ENCODE results near the gene YAF2. TPM values are rescaled to one million over a fixed set of nuclear protein-coding genes. Genes with fewer than 3 reads are reported as not detected.

The YAF2 gene, protein sequence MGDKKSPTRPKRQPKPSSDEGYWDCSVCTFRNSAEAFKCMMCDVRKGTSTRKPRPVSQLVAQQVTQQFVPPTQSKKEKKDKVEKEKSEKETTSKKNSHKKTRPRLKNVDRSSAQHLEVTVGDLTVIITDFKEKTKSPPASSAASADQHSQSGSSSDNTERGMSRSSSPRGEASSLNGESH
- total RNA-seq, result 10 to 100 TPM; 17.6 to 27.0 TPM

DNA sequence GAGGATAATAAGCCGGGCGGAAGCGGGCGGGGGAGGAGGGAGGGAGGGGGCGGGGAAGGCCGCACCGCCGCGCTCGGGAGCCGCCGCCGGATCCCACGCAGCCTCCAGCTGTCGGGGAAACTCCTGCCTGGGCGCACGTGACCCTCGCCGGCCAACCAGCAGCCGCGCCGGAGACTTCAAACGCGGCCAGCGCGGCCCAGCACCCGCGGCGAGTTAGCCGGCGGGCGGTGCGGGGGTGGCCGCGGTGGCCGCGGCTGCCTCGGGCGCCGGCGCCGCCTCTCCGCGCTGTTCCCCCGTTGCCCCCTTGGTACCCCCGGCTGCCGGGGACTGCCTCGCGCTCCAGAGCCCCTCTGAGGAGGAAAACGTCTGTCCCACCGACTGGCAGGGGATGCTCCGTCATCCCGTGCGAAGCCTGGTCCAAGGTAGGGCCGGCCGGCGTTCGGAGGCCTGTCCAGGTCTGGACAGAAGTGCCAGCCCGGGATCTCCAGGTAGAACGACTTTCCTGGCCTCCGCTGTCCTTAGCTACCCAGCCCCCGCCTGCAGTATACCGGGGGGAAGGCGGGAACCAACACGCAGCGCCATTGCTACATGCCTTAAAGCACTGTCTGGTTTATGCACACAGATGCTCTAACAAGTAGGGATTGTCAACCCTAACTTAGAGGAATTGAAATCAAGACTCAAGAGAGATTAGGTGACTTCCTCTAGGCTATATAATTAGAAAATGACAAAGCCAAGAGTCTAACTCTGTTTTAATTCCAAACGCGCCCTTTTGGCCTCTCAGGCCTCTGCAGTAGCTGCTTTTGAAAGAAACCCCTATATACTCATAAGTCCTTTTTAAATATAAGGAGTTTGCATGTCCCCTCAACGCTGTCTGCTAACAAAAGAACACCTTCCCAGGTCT is at the start of gene YAF2:
TSS of gene YAF2 (minus strand) at position 9 of the 901 bp plus-strand sequence. CDS start 68 bp downstream, outside the sequence.
- intact Hi-C loops (cut with DNase I), result no loop called here
- TF ChIP-seq POLR2A (IDR thresholded peaks at IDR 0.05), result peak in 1 of 3 donors; percentile 39
- TF ChIP-seq, protein P1, sequence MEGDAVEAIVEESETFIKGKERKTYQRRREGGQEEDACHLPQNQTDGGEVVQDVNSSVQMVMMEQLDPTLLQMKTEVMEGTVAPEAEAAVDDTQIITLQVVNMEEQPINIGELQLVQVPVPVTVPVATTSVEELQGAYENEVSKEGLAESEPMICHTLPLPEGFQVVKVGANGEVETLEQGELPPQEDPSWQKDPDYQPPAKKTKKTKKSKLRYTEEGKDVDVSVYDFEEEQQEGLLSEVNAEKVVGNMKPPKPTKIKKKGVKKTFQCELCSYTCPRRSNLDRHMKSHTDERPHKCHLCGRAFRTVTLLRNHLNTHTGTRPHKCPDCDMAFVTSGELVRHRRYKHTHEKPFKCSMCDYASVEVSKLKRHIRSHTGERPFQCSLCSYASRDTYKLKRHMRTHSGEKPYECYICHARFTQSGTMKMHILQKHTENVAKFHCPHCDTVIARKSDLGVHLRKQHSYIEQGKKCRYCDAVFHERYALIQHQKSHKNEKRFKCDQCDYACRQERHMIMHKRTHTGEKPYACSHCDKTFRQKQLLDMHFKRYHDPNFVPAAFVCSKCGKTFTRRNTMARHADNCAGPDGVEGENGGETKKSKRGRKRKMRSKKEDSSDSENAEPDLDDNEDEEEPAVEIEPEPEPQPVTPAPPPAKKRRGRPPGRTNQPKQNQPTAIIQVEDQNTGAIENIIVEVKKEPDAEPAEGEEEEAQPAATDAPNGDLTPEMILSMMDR (IDR thresholded peaks at IDR 0.05), result no peak
- WGBS, 2 donors, result 3 to 8% methylated on average over 25 to 67 of the region's 69 CpGs
- no peaks in the 10 kb centered on the region for H3K27me3 ChIP-seq
- ATAC-seq, result peak; percentile 94
- H3K4me1 ChIP-seq, result peaks cover 36% of the 10 kb centered on the region
- no peaks in the 10 kb centered on the region for H3K36me3 ChIP-seq (replicated peaks in 1 of 2; ENCODE audit: insufficient read depth in 1 of 2, low read depth in 2 of 2)
- peak; percentile 87 to 94 (median 90) for DNase-seq
- peak within 1 kb of the TSS; percentile 58 to 70 for H3K4me3 ChIP-seq
- H3K27ac ChIP-seq, result peak within 1 kb of the TSS; percentile 86 to 97 (median 92)
- H3K9me3 ChIP-seq, result no peaks in the 10 kb centered on the region

DNA sequence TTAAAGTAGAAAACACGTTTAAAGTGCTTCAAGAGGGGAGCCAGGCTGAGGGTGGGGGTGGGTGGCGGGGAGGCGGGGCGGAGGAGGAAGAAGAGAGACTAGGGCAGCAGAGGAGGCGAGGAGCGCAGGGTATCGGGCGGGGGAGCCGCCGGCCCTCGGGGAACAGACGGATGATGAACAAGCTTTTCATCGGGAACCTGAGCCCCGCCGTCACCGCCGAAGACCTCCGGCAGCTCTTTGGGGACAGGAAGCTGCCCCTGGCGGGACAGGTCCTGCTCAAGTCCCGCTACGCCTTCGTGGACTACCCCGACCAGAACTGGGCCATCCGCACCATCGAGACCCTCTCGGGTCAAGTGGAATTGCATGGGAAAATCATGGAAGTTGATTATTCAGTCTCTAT is 48.7 kb upstream of the YAF2 start:
- no peak overlapping the region for H3K27ac ChIP-seq
- no peaks in the 10 kb centered on the region for H3K27me3 ChIP-seq
- H3K4me3 ChIP-seq, result no peak overlapping the region
- no peaks in the 10 kb centered on the region for H3K9me3 ChIP-seq
- DNase-seq (no peak), ATAC-seq (no peak)
- H3K4me1 ChIP-seq, result peaks cover under 1% of the 10 kb centered on the region
- no peaks in the 10 kb centered on the region for H3K36me3 ChIP-seq (replicated peaks in 1 of 2; ENCODE audit: insufficient read depth in 1 of 2, low read depth in 2 of 2)
- TF ChIP-seq, protein P1 (IDR thresholded peaks at IDR 0.05), result no peak
- TF ChIP-seq POLR2A (IDR thresholded peaks at IDR 0.05), result no peak
- intact Hi-C loops (cut with DNase I), result no loop called here
- 87 to 90% methylated on average over 26 of the region's 26 CpGs for WGBS, 2 donors

DNA sequence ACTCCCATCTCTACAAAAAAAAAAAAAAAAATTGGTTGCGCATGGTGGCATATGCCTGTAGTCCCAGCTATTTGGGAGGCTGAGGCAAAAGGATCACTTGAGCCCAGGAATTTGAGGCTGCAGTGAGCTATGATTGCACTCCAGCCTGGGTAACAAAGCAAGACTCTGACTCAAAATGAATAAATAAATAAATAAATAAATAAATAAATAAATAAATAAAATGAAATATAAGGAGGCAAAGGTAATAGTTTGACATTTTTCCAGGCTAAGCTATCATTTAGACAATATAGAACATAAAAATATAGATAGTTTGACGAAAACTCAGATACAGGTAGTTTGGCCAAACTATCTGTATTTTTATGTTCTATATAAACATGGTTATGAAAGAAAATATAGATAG is 47.4 kb upstream of the YAF2 start:
- 87 to 92% methylated on average over 2 of the region's 2 CpGs for WGBS, 2 donors
- ATAC-seq (no peak), DNase-seq (no peak)
- Histone ChIP-seq H3K9me3 (no peaks in the 10 kb centered on the region), H3K27me3 (no peaks in the 10 kb centered on the region), H3K36me3 (replicated peaks in 1 of 2; ENCODE audit: insufficient read depth in 1 of 2, low read depth in 2 of 2) (no peaks in the 10 kb centered on the region), H3K4me1 (peaks cover 7% of the 10 kb centered on the region), H3K27ac (no peak overlapping the region), H3K4me3 (no peak overlapping the region)
- no peak for TF ChIP-seq POLR2A (IDR thresholded peaks at IDR 0.05)
- TF ChIP-seq, protein P1 (IDR thresholded peaks at IDR 0.05), result no peak
- intact Hi-C loops (cut with DNase I), result no loop called here

DNA sequence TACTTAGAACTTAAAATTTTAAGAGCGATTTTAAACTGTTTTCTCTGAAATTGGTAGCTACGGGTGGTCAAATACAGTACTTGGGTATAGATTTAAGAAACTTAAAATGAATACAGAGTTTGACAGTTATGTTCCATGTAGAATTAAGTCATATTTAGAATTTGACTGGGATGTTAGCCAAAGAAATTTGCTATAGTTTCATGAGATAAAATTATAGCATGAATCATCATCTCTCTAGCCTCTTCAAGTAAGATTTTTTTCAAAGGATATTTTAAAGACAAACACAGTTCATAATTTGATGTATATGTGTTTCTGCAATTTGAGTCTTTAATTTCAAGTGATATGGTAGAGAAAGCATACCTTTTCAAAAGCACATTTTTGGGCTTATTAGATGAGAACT is 46.8 kb upstream of the YAF2 start:
- TF ChIP-seq POLR2A (IDR thresholded peaks at IDR 0.05), result no peak
- TF ChIP-seq, protein P1 (IDR thresholded peaks at IDR 0.05), result no peak
- WGBS, 2 donors, result 74 to 77% methylated on average over 2 of the region's 2 CpGs
- intact Hi-C loops (cut with DNase I), result no loop called here
- H3K27ac ChIP-seq, result no peak overlapping the region
- DNase-seq, result no peak
- H3K27me3 ChIP-seq, result no peaks in the 10 kb centered on the region
- H3K4me1 ChIP-seq, result peaks cover 7% of the 10 kb centered on the region
- no peak for ATAC-seq
- no peak overlapping the region for H3K4me3 ChIP-seq
- H3K36me3 ChIP-seq (replicated peaks in 1 of 2; ENCODE audit: insufficient read depth in 1 of 2, low read depth in 2 of 2), result no peaks in the 10 kb centered on the region
- H3K9me3 ChIP-seq, result no peaks in the 10 kb centered on the region

Measured in body of pancreas (tissue), 4 donors.